ENCODE data around the gene SPTBN2.
"Not testable (repeated sequence)": the region's sequence is repeated elsewhere in the genome, so short reads cannot be mapped to it uniquely, and the experiment has no call there.

SPTBN2 gene

GRCh38 chr11:66728693-66729385 lies at the start of gene SPTBN2:
SPTBN2 (minus strand) TSS chr11:66729216; CDS start chr11:66721240, 7,976 bp downstream.
- no peak for DNase-seq

GRCh38 chr11:66768818-66769217 lies 39.8 kb upstream of the SPTBN2 start:
- no peak for DNase-seq

GRCh38 chr11:66768088-66768521 lies 39.1 kb upstream of the SPTBN2 start:
- DNase-seq, result no peak

GRCh38 chr11:66767666-66768065 lies 38.6 kb upstream of the SPTBN2 start:
- no peak for DNase-seq

GRCh38 chr11:66766681-66767080 lies 37.7 kb upstream of the SPTBN2 start:
- no peak for DNase-seq

- no peak for DNase-seq
Observed at GRCh38 chr11:66762088-66762487, 33.1 kb upstream of the SPTBN2 start.

GRCh38 chr11:66752148-66752547 lies 23.1 kb upstream of the SPTBN2 start:
- DNase-seq, result no peak

GRCh38 chr11:66749091-66749490 lies 20.1 kb upstream of the SPTBN2 start:
- no peak for DNase-seq

GRCh38 chr11:66747480-66747879 lies 18.5 kb upstream of the SPTBN2 start:
- no peak for DNase-seq

- DNase-seq, result peak; percentile 66
Observed at GRCh38 chr11:66745356-66746235, 16.6 kb upstream of the SPTBN2 start.

GRCh38 chr11:66744485-66745355 lies 15.7 kb upstream of the SPTBN2 start:
- peak; percentile 92 for DNase-seq

GRCh38 chr11:66743271-66743968 lies 14.4 kb upstream of the SPTBN2 start:
- DNase-seq, result no peak

- DNase-seq, result no peak
Observed at GRCh38 chr11:66741153-66741552, 12.1 kb upstream of the SPTBN2 start.

- DNase-seq, result no peak
Observed at GRCh38 chr11:66739983-66740382, 11.0 kb upstream of the SPTBN2 start.

GRCh38 chr11:66734215-66734614 lies 5.2 kb upstream of the SPTBN2 start:
- no peak for DNase-seq

GRCh38 chr11:66729447-66729846 lies 431 bp upstream of the SPTBN2 start:
- DNase-seq, result no peak

GRCh38 chr11:66728038-66728692 lies 851 bp downstream of the SPTBN2 start:
- DNase-seq, result no peak

GRCh38 chr11:66727282-66728037 lies 1.6 kb downstream of the SPTBN2 start:
- peak; percentile 19 for DNase-seq

GRCh38 chr11:66725647-66726046 lies 3.4 kb downstream of the SPTBN2 start:
- DNase-seq, result no peak

GRCh38 chr11:66725114-66725513 lies 3.9 kb downstream of the SPTBN2 start:
- no peak for DNase-seq

- DNase-seq, result not testable (repeated sequence)
Observed at GRCh38 chr11:66724167-66724566, 4.8 kb downstream of the SPTBN2 start.
